ENCODE measurements around the gene SLC14A1.

SLC14A1 gene

DNA sequence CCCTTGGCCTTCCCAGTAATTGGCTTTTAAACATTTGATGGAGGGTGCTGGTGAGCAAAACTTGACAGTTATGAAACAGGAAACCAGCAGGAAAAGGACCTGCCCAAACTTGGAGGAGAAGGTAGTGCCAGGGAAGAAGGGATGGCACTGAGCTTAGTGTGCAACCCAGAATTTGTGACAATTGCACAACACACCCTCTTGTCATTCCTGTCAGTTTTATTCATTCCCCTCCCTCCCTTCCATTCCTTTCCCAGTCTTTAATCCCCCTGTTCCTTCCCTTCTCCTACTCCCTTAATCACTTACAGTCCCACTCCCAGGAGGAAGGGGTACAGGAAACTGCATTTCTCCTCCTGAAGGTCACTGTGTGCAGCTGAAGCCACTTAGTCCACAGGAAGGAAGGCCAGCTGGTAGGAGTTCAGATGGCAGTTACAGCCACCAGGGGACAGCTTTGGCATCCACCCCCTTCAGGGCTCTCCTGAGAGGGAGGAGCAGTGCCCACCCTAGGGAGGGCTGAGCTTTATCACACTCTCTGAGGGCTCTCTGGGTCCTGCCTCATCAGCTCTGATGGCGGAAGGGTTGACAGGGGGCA, 77.5 kb downstream of the SLC14A1 start:
- peak; percentile 17 for TF ChIP-seq CTCF (IDR thresholded peaks at IDR 0.05; ENCODE audit: low read depth, low read length, missing control alignments)

More for the DNA sequence above, 77.5 kb downstream of the SLC14A1 start:
- DNase-seq (ENCODE audit: extremely low read depth, low read depth), result no peak
- no peak overlapping the region for H3K4me3 ChIP-seq (replicated peaks; ENCODE audit: low read depth, low read length)
